ENCODE results near the gene CCNC.

CCNC gene

DNA sequence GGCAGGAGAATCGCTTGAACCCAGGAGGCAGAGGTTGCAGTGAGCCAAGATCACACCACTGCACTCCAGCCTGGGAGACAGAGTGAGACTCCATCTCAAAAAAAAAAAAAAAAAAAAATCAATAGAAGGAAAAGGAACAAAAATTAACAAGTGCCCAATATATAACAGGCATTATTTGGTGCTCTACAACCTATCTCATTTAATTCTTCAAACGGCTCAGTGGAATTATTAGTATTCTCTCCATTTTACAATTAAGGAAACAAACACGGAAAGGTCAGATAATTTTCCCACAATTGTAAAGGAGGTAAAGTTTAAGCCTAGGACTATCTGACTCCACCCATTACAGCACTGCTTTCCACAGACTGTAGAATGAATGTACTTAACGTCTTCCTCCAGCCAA is 19.8 kb downstream of the CCNC start:
- no peak for DNase-seq (ENCODE audit: low read depth in 3 of 3)

DNA sequence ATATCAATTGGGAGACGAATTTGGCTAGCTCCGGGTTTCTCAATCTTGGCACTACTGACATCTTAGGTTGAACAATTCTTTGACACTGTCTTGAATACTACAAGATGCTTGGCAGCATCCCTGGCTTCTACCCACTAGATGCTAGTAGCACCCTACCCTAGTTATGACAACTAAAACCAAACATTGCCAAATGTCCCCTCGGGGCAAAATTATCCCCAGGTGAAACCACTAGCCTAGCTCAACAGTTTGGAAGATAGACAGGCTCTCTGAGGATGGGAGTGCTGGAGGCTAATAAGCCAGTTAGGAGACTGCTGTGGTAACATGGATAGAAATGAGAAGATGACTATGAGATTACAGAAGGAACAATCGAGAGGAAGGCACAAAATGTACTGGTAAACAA is 20.9 kb downstream of the CCNC start:
- no peak for DNase-seq (ENCODE audit: low read depth in 3 of 3)

GRCh38 chr6:99545442-99545841 is 23.0 kb downstream of the CCNC start:
- DNase-seq (ENCODE audit: low read depth in 3 of 3), result no peak

- no peak for DNase-seq (ENCODE audit: low read depth in 3 of 3)
These were observed 24.5 kb downstream of the CCNC start for GRCh38 chr6:99543968-99544367.

- DNase-seq (ENCODE audit: low read depth in 3 of 3), result no peak
These were observed 37.8 kb downstream of the CCNC start for GRCh38 chr6:99530627-99531026.

DNA sequence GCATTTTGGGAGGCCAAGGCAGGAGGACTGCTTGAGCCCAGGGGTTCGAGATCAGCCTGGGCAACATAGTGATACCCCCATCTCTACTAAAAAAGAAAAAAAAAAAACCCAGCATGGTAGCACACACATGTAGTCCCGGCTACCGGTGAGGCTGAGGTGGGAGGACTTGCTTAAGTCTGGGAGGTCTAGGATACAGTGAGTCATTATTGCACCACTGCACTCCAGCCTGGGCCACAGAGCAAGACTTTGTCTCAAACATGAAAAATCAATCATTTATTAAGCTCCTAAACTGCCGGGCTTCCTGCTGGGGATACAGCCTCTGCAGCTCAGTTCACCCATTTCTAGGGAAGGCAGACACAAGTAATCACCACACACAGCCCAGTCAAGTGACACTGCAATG is 45.9 kb downstream of the CCNC start:
- DNase-seq (ENCODE audit: low read depth in 3 of 3), result no peak

DNA sequence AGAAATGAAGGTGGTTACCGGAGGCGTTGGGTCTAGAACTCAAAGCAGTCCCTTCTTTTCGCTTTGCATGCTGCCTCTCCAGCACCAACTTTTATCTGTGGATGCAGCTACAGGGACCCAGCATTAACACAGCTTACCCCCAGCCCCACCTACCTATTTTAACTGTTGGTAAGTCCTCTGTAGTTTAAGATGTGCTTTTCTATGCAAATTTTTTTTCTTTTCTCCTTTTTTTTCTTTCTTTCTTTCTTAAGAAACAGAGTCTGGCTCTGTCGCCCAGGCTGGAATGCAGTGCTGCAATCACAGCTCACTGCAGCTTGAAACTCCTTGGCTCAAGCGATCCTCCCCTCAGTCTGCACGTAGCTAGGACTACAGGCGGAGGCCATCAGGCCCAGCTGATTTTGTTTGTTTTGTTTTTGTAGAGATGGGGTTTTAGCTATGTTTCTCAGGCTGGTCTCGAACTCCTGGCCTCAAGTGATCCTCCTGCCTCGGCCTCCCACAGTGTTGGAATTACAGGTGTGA is 46.8 kb downstream of the CCNC start:
- DNase-seq (ENCODE audit: low read depth in 3 of 3), result no peak

GRCh38 chr6:99520855-99521632 is 47.4 kb downstream of the CCNC start:
- DNase-seq (ENCODE audit: low read depth in 3 of 3), result peak; percentile 32 to 65 (median 47)

DNA sequence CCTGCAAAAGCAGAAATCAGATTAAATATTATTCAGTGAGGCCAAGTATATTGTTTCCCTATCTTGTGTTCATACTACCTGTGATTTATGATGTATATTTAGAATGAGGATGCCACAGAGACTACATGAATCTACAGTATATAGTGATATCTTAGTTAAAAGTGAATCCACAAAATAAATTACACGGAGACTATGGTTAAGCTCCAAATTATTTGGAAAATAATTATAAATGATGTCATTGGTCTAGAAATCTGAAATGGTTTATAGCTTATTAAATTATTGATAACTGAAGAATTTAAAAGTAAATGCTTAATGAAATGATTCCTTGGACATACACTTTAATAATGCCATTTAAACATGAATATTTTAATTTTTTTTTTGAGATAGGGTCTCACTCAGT is 49.0 kb downstream of the CCNC start:
- no peak for DNase-seq (ENCODE audit: low read depth in 3 of 3)

GRCh38 chr6:99514089-99514488 is 54.4 kb downstream of the CCNC start:
- no peak for DNase-seq (ENCODE audit: low read depth in 3 of 3)

GRCh38 chr6:99512033-99512432 is 56.4 kb downstream of the CCNC start:
- DNase-seq (ENCODE audit: low read depth in 3 of 3), result no peak

GRCh38 chr6:99507648-99508047 is 60.8 kb downstream of the CCNC start:
- DNase-seq (ENCODE audit: low read depth in 3 of 3), result no peak

GRCh38 chr6:99501762-99502161 is 66.7 kb downstream of the CCNC start:
- DNase-seq (ENCODE audit: low read depth in 3 of 3), result no peak

- DNase-seq (ENCODE audit: low read depth in 3 of 3), result no peak
These were observed 70.0 kb downstream of the CCNC start for GRCh38 chr6:99498421-99498820.

- no peak for DNase-seq (ENCODE audit: low read depth in 3 of 3)
These were observed 73.0 kb downstream of the CCNC start for GRCh38 chr6:99495466-99495865.
